GM19397 (cell line): ENCODE results near the gene PIGN.
"Not testable (repeated sequence)": the region's sequence is repeated elsewhere in the genome, so short reads cannot be mapped to it uniquely, and the experiment has no call there.

ENCODE experiments used
- ATAC-seq: cut with Tn5 transposase; IDR thresholded peaks from one replicate; pipeline ENCODE4 v1.9.1; 2021; ENCODE audit warnings: mild to moderate bottlenecking, moderate library complexity; ENCODE audit not compliant: unreplicated experiment

PIGN gene

GRCh38 chr18:62182220-62182619 is 4.6 kb downstream of the PIGN start:
- ATAC-seq = no peak

GRCh38 chr18:62179213-62179612 is 7.6 kb downstream of the PIGN start:
- ATAC-seq = no peak

GRCh38 chr18:62177271-62177670 is 9.6 kb downstream of the PIGN start:
- no peak for ATAC-seq

GRCh38 chr18:62175521-62175920 is 11.3 kb downstream of the PIGN start:
- no peak for ATAC-seq

- no peak for ATAC-seq
These were observed 14.6 kb downstream of the PIGN start for GRCh38 chr18:62172298-62172697.

GRCh38 chr18:62170857-62171256 is 16.0 kb downstream of the PIGN start:
- ATAC-seq = no peak

- ATAC-seq = not testable (repeated sequence)
These were observed 20.3 kb downstream of the PIGN start for GRCh38 chr18:62166524-62166923.

GRCh38 chr18:62165583-62165982 is 21.3 kb downstream of the PIGN start:
- ATAC-seq = no peak

- ATAC-seq = no peak
These were observed 21.9 kb downstream of the PIGN start for GRCh38 chr18:62164855-62165487.

- no peak for ATAC-seq
These were observed 22.5 kb downstream of the PIGN start for GRCh38 chr18:62164310-62164709.

- no peak for ATAC-seq
These were observed 29.0 kb downstream of the PIGN start for GRCh38 chr18:62157843-62158242.

- ATAC-seq = no peak
These were observed 34.0 kb downstream of the PIGN start for GRCh38 chr18:62152844-62153243.

- no peak for ATAC-seq
These were observed 35.6 kb downstream of the PIGN start for GRCh38 chr18:62151068-62151771.

- ATAC-seq = no peak
These were observed 42.5 kb downstream of the PIGN start for GRCh38 chr18:62144338-62144737.

- no peak for ATAC-seq
These were observed 46.6 kb downstream of the PIGN start for GRCh38 chr18:62140259-62140658.

- ATAC-seq = no peak
These were observed 48.2 kb downstream of the PIGN start for GRCh38 chr18:62138461-62139235.

GRCh38 chr18:62131301-62131909 is 55.5 kb downstream of the PIGN start:
- no peak for ATAC-seq

- ATAC-seq = no peak
These were observed 58.7 kb downstream of the PIGN start for GRCh38 chr18:62128157-62128556.

GRCh38 chr18:62126737-62127136 is 60.1 kb downstream of the PIGN start:
- no peak for ATAC-seq

GRCh38 chr18:62125702-62126101 is 61.2 kb downstream of the PIGN start:
- ATAC-seq = no peak

GRCh38 chr18:62122330-62122729 is 64.5 kb downstream of the PIGN start:
- no peak for ATAC-seq

GRCh38 chr18:62119884-62120283 is 67.0 kb downstream of the PIGN start:
- ATAC-seq = no peak
